Mononuclear cell (primary cell): ENCODE measurements around the gene CSMD2. TPM values are rescaled to one million over a fixed set of nuclear protein-coding genes. Genes with fewer than 3 reads are reported as not detected.

ENCODE experiments used
- H3K27me3 ChIP-seq: 2 replicates; pipeline ENCODE4 v1.6.0; 2011; ENCODE audit warnings: low read length, control low read depth; ENCODE audit not compliant: insufficient read depth
- H3K4me1 ChIP-seq: 2 replicates; pipeline ENCODE4 v1.5.1; 2011; ENCODE audit warnings: mild to moderate bottlenecking, low read length, control low read depth; ENCODE audit not compliant: insufficient read depth
- H3K4me3 ChIP-seq: 2 replicates; pipeline ENCODE4 v1.5.1; 2011; ENCODE audit warnings: mild to moderate bottlenecking, low read length, moderate library complexity
- H3K9me3 ChIP-seq: 2 replicates; pipeline ENCODE4 v1.5.1; 2011; ENCODE audit warnings: low read depth, mild to moderate bottlenecking, control low read depth, low read length
- total RNA-seq: library from RNA; depleted of rRNA; stranded (reverse); fragments of >200 nt; gene quantifications from one replicate; pipeline ENCODE4 v1.2.3, GENCODE V29; 2012

Gene CSMD2
- total RNA-seq, 1 donor: not detected

GRCh38 chr1:34166625-34167361 is 1.8 kb upstream of the CSMD2 start:
- no peak overlapping the region for H3K4me3 ChIP-seq
- H3K27me3 ChIP-seq: peaks cover 37% of the 10 kb centered on the region
- H3K9me3 ChIP-seq: no peaks in the 10 kb centered on the region
- H3K4me1 ChIP-seq: no peaks in the 10 kb centered on the region

DNA sequence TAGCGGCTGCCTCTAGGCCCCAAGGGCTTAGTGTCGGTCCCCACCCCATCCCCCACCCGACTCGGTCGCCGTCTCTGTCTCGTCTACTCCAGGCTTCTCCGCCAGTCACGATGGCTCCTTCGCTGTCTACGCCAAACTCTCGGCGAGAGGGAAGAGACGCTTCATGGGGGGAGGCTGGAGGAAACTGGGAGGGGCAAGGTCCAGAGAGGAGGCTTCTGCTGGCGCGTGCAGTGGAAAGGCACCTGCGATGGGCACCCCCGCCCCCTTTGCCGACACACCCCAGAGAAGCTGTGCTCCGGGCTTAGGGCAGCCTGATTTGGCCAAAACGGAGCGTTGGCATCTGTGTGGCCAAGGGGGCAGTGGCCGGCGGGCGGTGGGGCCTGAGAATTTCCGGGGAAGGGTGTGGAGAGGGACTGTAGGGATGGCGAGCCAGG is 1.2 kb upstream of the CSMD2 start:
- Histone ChIP-seq H3K4me1 (no peaks in the 10 kb centered on the region), H3K27me3 (peaks cover 42% of the 10 kb centered on the region), H3K9me3 (no peaks in the 10 kb centered on the region), H3K4me3 (no peak overlapping the region)

DNA sequence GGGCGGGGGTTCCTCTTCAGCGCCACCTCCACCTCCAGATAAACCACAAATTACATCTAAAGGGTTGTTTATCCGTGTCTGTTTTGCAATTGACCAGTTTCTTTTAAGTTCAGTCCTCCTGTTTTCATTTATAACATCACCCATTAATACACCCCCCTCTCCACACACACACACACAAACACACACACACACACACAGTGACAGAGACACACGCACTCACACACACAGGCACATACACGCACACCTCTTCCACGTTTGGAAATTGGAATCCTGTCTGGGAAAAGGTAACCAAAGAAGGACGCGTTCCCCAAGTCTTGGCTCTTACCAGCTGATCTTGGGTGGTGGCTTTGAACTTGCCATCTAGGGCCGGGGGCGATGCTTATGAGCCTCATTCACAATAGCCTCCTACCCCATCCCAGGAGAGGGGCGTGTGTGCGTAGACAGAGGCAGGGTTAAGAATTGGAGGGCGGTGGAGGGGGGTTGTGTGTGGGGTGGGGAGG is 442 bp upstream of the CSMD2 start:
- H3K4me1 ChIP-seq: no peaks in the 10 kb centered on the region
- H3K27me3 ChIP-seq: peaks cover 49% of the 10 kb centered on the region
- H3K4me3 ChIP-seq: no peak overlapping the region
- H3K9me3 ChIP-seq: no peaks in the 10 kb centered on the region

DNA sequence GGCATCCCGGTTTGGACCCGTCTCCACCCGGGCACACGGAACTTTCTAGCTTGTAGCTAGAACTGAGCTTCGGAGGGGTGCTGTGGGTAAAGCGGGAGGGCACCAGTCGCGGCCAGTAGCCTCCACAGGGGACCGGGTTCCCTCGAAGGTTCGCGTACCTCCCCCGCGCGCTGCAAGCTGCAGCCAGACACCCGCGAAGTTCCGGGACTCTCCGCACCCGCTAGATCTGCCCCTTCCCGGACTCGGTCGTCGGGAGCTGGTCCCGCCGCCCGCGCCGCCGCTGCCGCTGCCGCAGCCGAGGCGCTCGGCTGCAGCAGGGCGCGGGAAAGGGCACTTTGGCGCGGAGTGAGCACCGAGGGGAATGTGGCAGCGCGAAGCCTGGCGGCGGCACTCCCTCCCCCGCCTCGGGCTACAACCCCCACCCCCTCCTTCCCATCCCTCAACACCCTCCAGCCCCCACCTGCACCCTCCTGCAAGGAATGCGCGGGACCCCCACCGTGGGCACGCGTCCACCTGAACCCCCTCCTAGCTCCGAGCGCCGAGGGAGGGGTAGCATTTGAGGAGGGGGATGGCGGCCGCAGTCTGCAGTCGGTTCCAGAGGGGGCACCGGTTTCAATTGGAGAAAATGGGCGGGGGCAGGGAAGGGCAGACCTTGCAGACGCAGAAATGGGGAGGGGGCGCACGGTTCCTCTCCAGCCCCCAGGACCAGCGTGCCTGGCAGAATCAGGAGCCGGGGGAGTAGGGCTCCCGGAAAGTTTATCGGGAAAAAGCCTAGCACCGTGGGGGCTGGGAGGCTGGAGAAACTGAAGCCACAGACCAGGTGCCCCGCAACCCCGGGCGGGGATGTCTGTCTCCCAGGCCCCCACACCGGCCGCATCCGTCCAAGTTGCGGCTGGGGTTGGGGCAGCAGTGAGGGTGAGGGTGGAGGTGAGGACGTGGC is 968 bp downstream of the CSMD2 start:
- Histone ChIP-seq H3K4me3 (no peak overlapping the region), H3K27me3 (peaks cover 50% of the 10 kb centered on the region), H3K9me3 (no peaks in the 10 kb centered on the region), H3K4me1 (no peaks in the 10 kb centered on the region)

GRCh38 chr1:34162852-34163766 is 1.9 kb downstream of the CSMD2 start:
- Histone ChIP-seq H3K9me3 (no peaks in the 10 kb centered on the region), H3K4me3 (no peak overlapping the region), H3K4me1 (no peaks in the 10 kb centered on the region), H3K27me3 (peaks cover 50% of the 10 kb centered on the region)

DNA sequence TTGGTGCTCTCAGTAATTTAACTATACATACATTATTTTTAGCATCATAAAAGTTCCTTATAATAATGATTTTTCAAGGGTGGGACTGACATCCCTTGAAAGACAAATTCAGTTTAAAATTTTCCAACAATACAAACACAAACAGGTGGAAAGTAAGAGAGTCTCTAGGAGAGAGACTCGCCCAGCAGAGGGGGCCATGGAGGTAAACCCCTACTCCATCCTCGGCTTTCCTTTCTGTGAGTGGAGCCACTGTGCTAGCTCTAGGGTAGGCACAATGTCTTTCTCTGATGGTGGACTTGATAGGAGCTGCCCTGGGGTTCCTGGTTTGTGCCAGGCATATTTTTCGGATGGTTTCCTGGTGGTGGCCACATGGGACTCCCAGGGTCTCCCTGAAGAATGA is 8.3 kb downstream of the CSMD2 start:
- no peak overlapping the region for H3K4me3 ChIP-seq
- H3K4me1 ChIP-seq: no peaks in the 10 kb centered on the region
- peaks cover 13% of the 10 kb centered on the region for H3K27me3 ChIP-seq
- H3K9me3 ChIP-seq: no peaks in the 10 kb centered on the region

DNA sequence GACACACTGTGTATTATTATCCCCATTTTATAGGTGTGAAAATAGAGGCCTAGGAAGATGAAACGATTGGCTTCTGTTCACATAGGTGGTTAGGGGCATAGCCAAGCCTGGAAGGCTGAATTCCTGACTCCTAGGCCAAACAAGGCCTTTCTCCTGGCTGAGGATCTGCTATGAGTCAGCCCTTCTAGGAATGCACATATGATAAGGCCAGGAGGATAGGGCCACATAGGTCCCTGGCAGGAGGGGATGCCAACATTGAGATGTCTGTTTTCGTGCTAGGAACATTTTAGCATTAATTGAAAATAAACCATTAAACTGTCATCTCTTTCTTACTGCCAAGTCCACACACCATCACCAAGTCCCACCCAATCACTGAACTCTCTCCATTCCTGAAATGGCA is 9.2 kb downstream of the CSMD2 start:
- no peaks in the 10 kb centered on the region for H3K9me3 ChIP-seq
- H3K4me3 ChIP-seq: no peak overlapping the region
- no peaks in the 10 kb centered on the region for H3K4me1 ChIP-seq
- peaks cover 5% of the 10 kb centered on the region for H3K27me3 ChIP-seq

- H3K27me3 ChIP-seq: no peaks in the 10 kb centered on the region
- H3K4me1 ChIP-seq: no peaks in the 10 kb centered on the region
- H3K4me3 ChIP-seq: no peak overlapping the region
- no peaks in the 10 kb centered on the region for H3K9me3 ChIP-seq
Measured at GRCh38 chr1:34153246-34153645, 11.8 kb downstream of the CSMD2 start.

DNA sequence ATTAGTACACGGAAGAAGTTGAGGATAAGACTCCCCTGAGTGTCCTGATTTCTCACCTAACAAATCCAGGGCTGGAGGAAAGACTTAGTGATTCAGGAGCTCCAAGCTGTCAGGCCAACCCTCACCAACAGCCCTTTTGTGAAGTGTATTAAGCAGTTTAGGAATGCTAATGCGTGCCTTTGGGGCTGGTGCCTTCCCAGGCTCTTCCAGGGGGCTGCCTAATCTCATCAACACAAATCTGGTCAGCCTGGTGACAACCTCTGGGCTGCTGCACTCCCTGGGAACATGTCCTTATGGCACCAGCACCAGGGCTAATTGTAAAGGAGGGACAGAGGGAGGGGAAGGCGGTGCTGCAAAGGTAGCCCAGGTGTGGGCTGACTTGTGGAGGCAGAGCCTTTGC is 15.5 kb downstream of the CSMD2 start:
- Histone ChIP-seq H3K4me3 (no peak overlapping the region), H3K27me3 (no peaks in the 10 kb centered on the region), H3K9me3 (no peaks in the 10 kb centered on the region), H3K4me1 (no peaks in the 10 kb centered on the region)

DNA sequence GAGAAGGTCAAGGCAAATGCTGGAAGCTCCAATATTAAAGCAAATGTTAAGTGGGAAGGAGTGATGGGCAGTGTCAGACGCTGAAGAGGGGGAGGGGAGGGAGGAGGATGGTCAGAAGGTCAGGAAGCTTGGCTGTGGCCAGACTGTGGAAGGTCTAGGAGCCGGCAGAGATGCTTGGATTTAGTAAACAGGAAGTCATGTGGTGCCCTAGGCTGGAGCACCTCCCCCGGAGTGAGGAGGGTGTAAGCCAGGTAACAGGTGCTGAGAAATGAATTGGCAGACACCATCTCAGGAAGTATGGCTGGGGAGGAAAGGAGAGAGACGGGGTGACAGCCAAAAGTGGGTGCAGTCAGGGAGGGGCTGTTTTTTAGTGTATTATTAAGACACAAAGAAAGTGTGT is 17.7 kb downstream of the CSMD2 start:
- no peak overlapping the region for H3K4me3 ChIP-seq
- no peaks in the 10 kb centered on the region for H3K9me3 ChIP-seq

GRCh38 chr1:34144766-34145165 is 20.3 kb downstream of the CSMD2 start:
- no peaks in the 10 kb centered on the region for H3K27me3 ChIP-seq
- H3K9me3 ChIP-seq: no peaks in the 10 kb centered on the region
- no peaks in the 10 kb centered on the region for H3K4me1 ChIP-seq
- H3K4me3 ChIP-seq: no peak overlapping the region

More for the DNA sequence above, 17.7 kb downstream of the CSMD2 start:
- Histone ChIP-seq H3K4me1 (no peaks in the 10 kb centered on the region), H3K27me3 (no peaks in the 10 kb centered on the region)

DNA sequence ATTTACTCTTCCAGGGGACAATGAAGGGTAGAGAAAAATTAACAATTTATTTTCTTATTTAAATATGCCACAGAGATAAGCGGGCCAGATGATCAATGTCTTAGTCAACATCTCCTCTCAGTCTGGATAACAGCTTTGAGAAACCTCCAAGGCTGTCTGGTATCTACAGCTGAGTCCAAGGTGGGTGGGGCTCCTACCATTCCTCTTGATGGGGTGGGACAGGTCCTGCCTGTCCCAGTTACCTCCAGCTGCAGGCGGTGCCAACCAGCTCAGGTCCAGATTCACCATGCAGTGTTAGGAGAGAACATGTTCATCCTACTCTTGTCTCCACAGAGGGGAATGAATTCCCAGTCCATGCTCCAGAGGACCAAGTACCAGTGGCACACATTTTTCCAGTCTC is 21.1 kb downstream of the CSMD2 start:
- no peak overlapping the region for H3K4me3 ChIP-seq
- no peaks in the 10 kb centered on the region for H3K4me1 ChIP-seq
- no peaks in the 10 kb centered on the region for H3K27me3 ChIP-seq
- H3K9me3 ChIP-seq: no peaks in the 10 kb centered on the region

- Histone ChIP-seq H3K4me1 (no peaks in the 10 kb centered on the region), H3K27me3 (no peaks in the 10 kb centered on the region), H3K4me3 (no peak overlapping the region), H3K9me3 (no peaks in the 10 kb centered on the region)
Measured at GRCh38 chr1:34140011-34140676, 24.9 kb downstream of the CSMD2 start.

- no peaks in the 10 kb centered on the region for H3K27me3 ChIP-seq
- no peak overlapping the region for H3K4me3 ChIP-seq
- H3K4me1 ChIP-seq: no peaks in the 10 kb centered on the region
- no peaks in the 10 kb centered on the region for H3K9me3 ChIP-seq
Measured at GRCh38 chr1:34137411-34137810, 27.6 kb downstream of the CSMD2 start.
